K562 (cell line): ENCODE data around the gene SPEG. TPM values are rescaled to one million over a fixed set of nuclear protein-coding genes. Genes with fewer than 3 reads are reported as not detected.

ENCODE experiments used
- ATF6 ChIP-seq: sonication (generic); formaldehyde crosslinking; IDR thresholded peaks from 2 replicates; pipeline ENCODE4 v1.4.0; 2020; ENCODE audit warnings: mild to moderate bottlenecking, missing genetic modification reagents
- CREM ChIP-seq: IDR thresholded peaks from 2 replicates; pipeline ENCODE4 v1.6.1; 2014; ENCODE audit warnings: antibody characterized with exemption, low read depth
- E2F6 ChIP-seq, 2 experiments: IDR thresholded peaks; 2 replicates each; pipeline ENCODE4 v1.6.1; 2011; ENCODE audit warnings: borderline replicate concordance in 1 of 2, control low read depth in 1 of 2, low read depth in 1 of 2, low read length in 1 of 2, mild to moderate bottlenecking in 1 of 2, mixed read lengths in 1 of 2, moderate library complexity in 1 of 2; ENCODE audit not compliant: insufficient read depth in 1 of 2, insufficient read length in 1 of 2, poor library complexity in 1 of 2, severe bottlenecking in 1 of 2; ENCODE audit errors: extremely low read depth in 1 of 2
- MECOM ChIP-seq: fragments of 250-450 bp; sonication (Bioruptor Pico); IDR thresholded peaks from 2 replicates; pipeline ENCODE4 v1.8.0; 2022; ENCODE audit warnings: inconsistent platforms
- MLLT1 ChIP-seq, 2 experiments: fragments of 450-650 bp; IDR thresholded peaks; 2 replicates each; pipeline ENCODE4 v1.6.1; 2016
- NRF1 ChIP-seq, 2 experiments: fragments of 450-650 bp; IDR thresholded peaks in 1 of 2; conservative IDR thresholded peaks in 1 of 2; 2 replicates each; pipeline ENCODE4 v1.6.1; 2014; ENCODE audit warnings: mild to moderate bottlenecking in 2 of 2
- RBM25 ChIP-seq: fragments of 200-400 bp; formaldehyde crosslinking; IDR thresholded peaks from 2 replicates; pipeline ENCODE4 v1.6.1; 2018; ENCODE audit warnings: low read length, low read depth, moderate library complexity; ENCODE audit not compliant: severe bottlenecking
- SMC3 ChIP-seq: conservative IDR thresholded peaks from 2 replicates; pipeline ENCODE4 v1.6.1; 2011; ENCODE audit warnings: low read depth, low read length, improper control_type of control experiment; ENCODE audit not compliant: insufficient read depth
- TEAD2 ChIP-seq: fragments of 450-650 bp; IDR thresholded peaks from 2 replicates; pipeline ENCODE4 v1.6.1; 2016; ENCODE audit warnings: missing genetic modification characterization, control low read depth, missing compliant biosample characterization
- ZBTB11 ChIP-seq, 3 experiments: fragments of 200-800 bp in 1 of 3; fragments of 250-450 bp in 1 of 3; fragments of 450-650 bp in 1 of 3; sonication (Bioruptor Pico) in 1 of 3; sonication (Bioruptor generic) in 1 of 3; formaldehyde crosslinking in 1 of 3; IDR thresholded peaks; 2 replicates each; pipeline versions ENCODE4 v1.6.1 to v1.8.0; 2016 to 2022; ENCODE audit warnings: mild to moderate bottlenecking in 2 of 3, missing genetic modification characterization in 2 of 3, missing compliant biosample characterization in 1 of 3, moderate library complexity in 1 of 3
- ZNF592 ChIP-seq: fragments of 450-650 bp; IDR thresholded peaks from 2 replicates; pipeline ENCODE4 v1.6.1; 2017; ENCODE audit warnings: antibody characterized with exemption, mild to moderate bottlenecking
- polyA plus RNA-seq, 8 experiments: library from polyadenylated mRNA; depleted of rRNA in 4 of 8; stranded (reverse) in 5 of 8; unstranded in 3 of 8; fragments of >200 nt; fragmentation: Nextera tagmentation in 2 of 8; fragmentation: Illumina TruSeq in 1 of 8; extraction: Ambion mirVana in 2 of 8; extraction: Trizol in 1 of 8; gene quantifications; 2 replicates each; pipeline versions ENCODE4 v1.2.1 to v1.2.3, GENCODE V29; 2011 to 2014; ENCODE audit warnings: inconsistent platforms in 1 of 8, missing spikeins in 1 of 8
- total RNA-seq, 7 experiments: library from RNA; depleted of rRNA in 6 of 7; stranded (reverse); fragments of >200 nt in 6 of 7; fragmentation: Illumina TruSeq in 2 of 7; extraction: Trizol in 2 of 7; gene quantifications; 2 replicates each; pipeline versions ENCODE4 v1.2.1 to v1.2.3, GENCODE V29; 2011 to 2021; ENCODE audit warnings: low replicate concordance in 1 of 7

Gene SPEG
- total and polyA plus RNA-seq, 9 of the 15 experiments (the other 6 are each of a cell fraction or from before 2014, with no cell fraction given): 0.49 to 8.7 (median 3.0) TPM

GRCh38 chr2:219388121-219388906, 46.3 kb upstream of the SPEG start (continued):
- TF ChIP-seq ZBTB11 (CRISPR knock-in tag; IDR thresholded peaks at IDR 0.05) (0 out of 6 replicates have a peak, but pooled peaks of 1 of the 3 experiments have one; percentile 19), MECOM (CRISPR knock-in tag) (0 out of 2 replicates have a peak, but pooled peaks have one; percentile 26), ZNF592 (peak; percentile 83), TEAD2 (tag) (no peak), ATF6 (no peak), SMC3 (peak; percentile 31; the same call in 1 of the 2 replicates), RBM25 (peak; percentile 36), E2F6 (IDR thresholded peaks at IDR 0.05; ENCODE audit: borderline replicate concordance in 1 of 2, extremely low read depth in 1 of 2, insufficient read depth in 1 of 2, insufficient read length in 1 of 2, low read depth in 1 of 2, low read length in 1 of 2, poor library complexity in 1 of 2, severe bottlenecking in 1 of 2) (peak; percentile 69 to 84), NRF1 (conservative IDR thresholded peaks at IDR 0.05 in 1 of 2, IDR thresholded peaks at IDR 0.05 in 1 of 2) (peak in 1 of 2 experiments; percentile 43; a peak in 2 of 4 replicates), MLLT1 (IDR thresholded peaks at IDR 0.05) (no peak), CREM (peak; percentile 68)
